Measurements from ENCODE around the gene STOX2.
"Not testable (repeated sequence)": the region's sequence is repeated elsewhere in the genome, so short reads cannot be mapped to it uniquely, and the experiment has no call there.

STOX2 gene

DNA sequence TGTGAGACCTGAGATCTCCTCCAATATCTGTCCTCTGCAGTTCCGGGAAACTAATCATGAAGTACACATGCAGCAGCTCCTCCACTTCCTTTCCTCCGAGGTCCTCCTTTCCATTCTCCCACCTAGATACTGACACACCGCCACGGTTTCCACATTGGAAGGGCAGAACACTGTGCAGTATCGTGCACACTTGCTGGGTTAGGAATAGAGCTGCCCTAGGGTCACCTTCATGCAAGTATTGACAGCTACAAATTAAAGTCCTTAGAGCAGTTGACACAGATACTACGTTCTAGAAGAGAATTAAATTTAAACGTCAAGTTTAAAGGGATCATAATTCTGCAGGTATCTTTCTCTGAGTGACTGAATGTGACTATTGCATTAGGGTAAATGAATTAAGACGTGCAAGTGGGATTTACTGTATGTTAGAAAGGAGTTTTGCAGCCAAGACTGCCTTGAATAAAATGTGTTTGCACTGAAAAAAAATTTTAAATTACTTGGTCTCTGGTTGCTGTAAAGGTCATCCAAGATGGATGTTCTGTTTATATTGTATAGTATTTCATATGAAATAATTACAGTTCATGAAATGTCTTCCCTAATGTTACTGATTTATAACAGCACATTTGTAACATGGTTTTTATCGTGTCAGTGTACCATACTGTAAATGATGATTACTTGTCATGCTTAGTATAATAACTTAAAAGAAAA, 117.7 kb downstream of the STOX2 start:
- DNase-seq: no peak

DNA sequence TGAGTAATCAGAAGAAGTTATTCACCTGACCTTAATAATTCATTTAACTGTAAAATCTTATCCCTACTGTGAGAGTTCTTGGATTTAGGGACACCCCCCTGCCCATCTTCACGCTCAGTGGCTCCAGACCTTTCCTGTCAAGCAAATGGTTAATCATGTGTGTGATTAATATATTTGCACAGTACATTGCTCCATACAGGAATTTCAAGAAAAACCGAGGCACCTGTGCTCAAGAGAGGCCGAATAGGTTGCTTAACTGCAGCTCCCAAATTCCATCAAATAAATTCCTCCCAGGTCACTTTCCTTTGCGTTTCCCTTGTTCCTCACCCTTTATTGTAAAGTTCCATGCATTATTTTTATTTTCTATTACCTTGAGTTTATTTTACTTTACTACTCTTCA, 119.5 kb downstream of the STOX2 start:
- no peak for DNase-seq

DNA sequence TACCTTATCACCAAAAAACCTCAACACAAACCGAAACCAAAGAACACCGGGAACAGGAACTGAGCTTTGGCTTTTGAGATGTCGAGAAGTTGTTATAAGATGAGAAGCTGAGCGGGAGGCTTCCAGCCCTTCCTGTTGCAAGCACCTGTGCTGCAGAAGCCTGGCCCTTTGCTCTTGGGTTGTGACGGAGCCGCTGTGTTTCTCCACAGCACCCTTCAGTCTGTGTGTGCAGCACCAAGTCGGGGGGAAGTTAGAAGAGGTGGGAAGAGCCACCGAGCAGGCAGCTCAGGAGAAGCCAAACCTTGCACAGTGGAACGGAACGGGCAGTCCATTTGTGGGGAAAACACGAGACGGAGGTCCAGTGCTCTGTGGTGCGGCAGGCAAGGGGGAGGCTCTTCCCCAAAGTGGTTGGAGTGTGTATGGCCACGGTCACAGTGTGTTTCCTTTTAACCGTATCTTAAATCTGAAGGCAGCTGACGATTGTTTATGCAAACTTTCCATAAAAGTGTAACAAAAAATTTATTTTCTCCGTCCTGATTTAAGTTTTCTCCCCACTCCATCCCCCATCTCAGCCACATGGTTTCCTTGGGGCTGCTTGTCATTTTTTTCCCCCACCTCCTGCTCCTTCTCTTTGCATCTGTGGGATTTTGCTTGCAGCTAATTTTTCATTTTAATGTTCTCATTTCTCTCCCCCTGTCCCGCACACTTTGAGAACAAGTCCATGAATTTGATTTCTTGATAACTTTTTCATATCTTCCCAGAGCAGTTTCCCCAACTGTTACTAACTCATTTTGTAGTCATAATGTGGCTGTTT, 123.7 kb downstream of the STOX2 start:
- no peak for DNase-seq

DNA sequence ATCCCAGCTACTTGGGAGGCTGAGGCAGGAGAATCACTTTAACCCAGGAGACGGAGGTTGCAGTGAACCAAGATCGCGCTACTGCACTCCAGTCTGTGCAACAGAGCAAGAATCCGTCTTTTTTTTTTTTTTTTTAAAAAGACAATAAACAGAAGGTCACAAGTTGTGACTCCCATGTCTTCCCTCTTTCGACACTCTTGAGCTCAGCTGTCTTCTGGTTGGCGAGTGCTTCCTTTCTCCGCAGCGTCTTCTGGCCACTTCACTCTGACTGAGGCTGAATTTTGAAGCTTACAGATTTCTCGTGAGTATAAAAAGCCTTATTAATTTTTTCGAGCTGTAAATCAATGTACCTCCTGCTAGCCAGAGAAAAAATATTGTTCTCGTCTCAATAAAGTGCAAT, 124.9 kb downstream of the STOX2 start:
- DNase-seq: no peak

DNA sequence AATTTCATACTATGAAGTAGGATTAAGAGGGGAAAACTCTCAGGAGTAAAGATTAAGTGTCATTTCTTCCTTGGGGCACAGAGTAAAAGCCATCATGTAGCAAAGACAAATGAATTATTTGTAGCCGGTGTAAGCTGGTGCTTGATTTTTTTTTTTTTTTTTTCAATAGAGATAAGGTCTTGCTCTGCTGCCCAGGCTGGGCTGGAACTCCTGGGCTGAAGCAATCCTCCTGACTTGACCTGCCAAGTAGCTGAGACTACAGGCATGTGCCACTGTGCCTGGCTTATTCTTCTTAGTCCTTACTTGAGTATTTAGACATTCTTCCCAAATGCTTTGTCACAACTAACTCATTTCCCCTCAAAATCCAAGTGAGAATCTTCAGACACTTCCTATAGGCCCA, 125.7 kb downstream of the STOX2 start:
- no peak for DNase-seq

DNA sequence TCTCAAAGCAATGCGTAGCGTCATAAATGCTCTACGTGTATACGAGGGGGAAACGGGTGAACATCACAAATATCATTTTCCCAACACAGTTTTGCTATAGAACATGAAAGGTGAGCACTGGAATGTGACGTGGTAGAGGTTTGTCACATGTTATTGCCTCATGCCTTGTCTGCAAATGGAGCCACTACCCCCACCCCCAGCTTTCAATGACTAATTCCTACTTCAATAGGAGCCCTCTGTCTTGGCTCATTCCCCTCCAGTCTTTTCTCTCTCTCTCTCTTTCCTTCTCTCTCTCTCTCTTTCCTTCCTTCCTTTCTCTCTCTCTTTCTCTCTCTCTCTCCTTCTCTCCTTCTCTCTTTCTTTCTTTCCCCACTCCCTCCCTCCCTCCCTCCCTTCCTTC, 127.0 kb downstream of the STOX2 start:
- no peak for DNase-seq

DNA sequence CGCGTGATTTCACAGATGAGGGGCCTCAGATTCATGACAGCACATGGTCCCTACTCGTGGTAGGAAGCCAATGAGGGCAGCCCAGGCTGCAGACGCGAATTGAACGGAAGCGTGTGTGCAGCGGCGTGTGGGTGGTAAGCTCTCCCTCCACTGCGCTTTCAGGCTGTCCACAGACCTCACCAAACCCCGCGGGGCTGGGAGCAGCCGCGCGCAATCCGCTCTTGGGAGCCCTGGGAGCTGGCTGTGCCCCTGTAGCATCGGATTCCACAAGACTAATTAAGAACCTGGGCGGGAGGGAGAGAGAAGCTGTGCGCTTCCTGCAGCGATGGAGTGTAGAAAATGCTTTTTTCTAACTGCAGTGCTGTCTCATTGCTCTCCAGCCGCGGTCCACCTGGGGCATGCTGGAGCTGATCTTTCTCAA, 134.9 kb downstream of the STOX2 start:
- DNase-seq: no peak

DNA sequence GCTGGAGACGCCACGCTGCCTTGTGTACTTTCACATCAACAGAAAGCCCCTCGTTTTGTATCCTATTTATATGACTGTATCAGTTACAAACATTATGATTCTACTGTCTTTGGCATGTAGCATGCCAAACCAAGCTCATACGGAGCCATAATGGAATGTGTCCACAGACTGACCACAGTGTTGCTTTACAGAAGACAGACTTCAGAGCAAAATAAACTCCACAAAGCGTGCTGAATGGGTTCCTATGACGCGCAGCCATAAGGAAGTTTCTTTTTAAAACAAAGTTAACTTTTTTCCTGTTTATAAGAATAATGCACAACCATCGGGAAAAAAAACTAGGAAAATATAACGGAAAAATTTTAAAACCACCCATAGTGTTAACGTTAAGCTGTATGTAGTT, 136.0 kb downstream of the STOX2 start:
- DNase-seq: no peak

DNA sequence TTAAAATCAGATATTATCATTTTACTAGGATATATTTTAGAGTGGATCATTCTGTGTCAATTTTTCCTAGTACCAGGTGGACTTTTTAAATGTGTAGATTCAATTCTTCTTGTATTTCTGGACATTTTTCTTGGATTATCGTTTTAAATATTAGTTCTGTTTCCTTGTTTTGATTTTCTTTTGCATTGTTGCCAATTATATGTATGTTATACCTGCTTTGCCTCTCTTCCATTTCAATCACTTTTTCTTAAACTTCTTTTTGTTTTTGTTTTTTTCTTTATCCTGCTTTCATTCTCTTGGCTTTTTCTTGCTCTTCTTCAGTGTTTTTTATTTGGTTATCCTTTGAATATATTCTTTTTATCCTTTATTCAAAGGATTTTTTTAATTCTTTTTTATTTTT, 141.0 kb downstream of the STOX2 start:
- no peak for DNase-seq

DNA sequence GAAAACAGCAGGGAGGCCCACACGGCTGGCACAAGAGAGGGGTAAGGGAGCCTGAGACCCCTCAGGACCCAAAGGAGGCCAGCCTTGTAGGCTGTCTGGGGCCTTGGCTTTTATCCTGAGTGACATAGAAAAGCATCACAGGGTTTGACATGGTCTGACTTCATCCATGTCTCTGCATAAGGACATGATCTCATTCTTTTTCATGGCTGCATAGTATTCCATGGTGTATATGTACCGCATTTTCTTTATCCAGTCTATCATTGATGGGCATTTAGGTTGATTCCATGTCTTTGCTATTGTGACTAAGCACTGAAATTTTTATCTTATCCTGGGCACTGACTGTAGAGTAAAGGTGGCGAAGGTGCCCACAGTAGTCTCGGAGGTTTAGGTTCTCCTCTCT, 146.2 kb downstream of the STOX2 start:
- DNase-seq: not testable (repeated sequence)

DNA sequence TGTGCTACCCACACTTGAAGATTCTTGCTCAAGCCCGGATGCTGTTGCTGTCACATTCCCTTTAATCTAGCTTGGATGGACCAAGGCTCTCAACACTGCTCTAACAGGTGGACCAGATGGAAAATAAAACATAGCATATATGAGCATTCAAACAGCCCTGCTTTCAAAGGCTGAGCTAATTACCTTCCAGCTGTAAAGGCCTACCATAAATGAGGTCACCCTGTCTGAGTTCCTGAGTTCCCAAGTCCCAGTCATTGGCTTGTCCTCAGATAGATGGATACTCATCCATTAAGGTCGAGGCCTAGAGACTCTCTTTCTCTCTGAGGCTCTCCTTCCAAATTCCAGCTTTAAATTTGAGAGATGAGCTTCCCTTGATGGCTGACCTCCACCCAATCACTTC, 147.5 kb downstream of the STOX2 start:
- no peak for DNase-seq

DNA sequence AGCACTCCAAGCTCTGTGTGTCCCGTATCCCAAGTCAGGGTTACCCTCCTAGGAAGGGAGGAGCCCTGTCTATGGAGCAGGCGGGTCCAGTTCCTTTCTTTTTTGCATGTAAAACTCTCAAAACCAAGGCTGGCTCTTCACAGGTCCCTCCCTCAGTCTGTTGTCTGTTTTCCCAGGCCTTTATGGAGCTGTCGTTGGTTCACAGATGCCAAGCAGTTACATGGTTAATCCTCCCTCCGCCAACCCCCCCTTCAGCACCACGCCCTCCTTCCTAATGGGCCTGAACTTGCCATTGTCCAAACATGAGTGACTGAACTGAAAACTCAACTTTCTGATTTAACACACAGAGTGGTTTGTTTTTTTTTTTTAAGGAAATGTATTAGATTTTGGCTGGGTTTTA, 148.3 kb downstream of the STOX2 start:
- no peak for DNase-seq

DNA sequence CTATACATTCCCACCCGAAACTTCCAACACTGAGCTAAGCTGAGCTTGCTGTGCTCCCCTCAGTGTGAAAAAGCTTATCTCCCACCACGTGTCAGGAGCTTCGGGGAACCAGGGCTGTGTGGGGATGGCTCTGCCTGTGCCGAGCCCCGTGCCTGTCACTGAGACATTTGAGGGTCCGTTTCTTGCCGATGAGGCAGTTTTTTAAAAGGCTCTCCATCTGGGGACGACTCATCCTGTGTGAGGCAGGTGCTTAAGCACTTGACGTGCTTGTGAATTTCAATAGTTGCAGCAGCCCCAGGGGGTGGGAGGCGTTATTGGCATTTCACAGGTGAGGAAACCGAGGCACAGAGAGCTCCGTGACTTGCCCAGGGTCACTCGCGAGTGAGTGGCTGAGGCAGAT, 151.8 kb downstream of the STOX2 start:
- no peak for DNase-seq

DNA sequence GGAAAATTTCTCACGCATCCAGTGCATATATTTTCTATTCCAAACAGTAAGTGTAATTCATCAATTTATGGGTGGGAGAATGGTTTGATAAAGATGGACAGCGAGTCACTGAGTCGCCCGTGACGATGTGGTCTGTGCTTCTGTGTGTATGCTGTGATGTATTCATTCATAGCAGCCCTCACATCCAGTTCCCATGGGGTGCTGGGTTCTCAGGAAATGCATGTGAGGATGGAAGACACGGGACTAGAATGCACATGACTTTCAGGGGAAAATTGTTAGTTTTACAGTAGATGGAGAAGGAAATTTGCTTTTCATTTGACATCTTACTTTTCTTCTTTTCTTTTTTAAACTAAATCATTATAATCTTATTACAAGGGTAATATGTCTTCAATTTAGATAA, 152.9 kb downstream of the STOX2 start:
- no peak for DNase-seq

DNA sequence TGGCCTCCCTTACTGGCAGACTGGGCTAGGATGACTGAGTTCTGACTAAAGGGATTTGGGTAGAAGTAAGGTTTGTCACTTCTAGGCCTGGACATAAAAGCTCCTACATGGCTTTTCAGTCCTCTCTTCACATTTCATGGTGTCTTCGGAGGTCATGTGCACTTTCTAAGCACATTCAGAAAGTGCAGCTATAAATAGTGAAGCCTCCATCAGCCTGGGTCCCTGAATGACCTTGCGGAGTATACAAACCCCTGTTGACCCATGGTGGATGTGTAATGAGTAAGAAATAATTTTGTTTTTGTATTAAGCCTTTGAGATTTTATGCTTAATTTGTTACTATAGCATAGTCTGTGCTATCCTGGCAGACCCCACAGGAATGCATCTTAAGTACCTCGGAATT, 154.0 kb downstream of the STOX2 start:
- no peak for DNase-seq

DNA sequence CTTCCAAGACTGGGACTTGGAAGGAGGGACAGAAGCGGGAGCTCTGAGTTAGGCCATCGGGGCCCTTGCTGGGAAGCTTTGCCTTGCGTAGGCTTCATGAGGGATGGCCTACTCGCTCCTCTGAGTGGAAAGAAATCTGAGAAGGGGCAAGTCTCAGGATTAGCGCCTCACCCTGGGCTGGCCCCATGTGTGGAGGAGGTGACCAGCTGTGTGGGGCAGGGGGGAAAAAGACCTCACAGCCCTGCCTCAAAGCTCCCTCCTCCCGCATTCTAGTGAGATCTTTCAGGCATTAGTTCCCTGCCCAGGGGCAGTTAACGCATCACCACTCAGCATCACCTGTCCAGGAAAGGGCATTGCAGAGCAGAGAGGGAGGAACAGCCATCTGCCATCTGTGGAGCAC, 156.5 kb downstream of the STOX2 start:
- no peak for DNase-seq

DNA sequence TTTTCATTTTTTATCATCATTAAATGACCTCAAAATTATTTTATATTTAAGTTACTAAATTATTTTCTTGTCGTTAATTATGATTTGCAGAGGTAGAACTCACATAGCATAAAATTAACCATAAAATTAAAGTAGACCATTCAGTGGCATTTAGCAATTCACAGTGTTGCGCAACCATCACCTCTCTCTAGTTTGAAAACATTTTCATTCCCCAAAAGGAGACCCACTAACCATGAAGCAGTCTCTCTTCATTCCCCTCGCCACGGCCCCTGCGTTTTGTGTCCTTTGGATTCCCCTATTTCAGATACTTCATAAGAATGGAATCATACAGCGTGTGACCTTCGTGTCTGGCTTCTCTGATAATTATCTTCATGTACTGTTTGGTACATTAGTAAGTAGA, 157.7 kb downstream of the STOX2 start:
- no peak for DNase-seq

DNA sequence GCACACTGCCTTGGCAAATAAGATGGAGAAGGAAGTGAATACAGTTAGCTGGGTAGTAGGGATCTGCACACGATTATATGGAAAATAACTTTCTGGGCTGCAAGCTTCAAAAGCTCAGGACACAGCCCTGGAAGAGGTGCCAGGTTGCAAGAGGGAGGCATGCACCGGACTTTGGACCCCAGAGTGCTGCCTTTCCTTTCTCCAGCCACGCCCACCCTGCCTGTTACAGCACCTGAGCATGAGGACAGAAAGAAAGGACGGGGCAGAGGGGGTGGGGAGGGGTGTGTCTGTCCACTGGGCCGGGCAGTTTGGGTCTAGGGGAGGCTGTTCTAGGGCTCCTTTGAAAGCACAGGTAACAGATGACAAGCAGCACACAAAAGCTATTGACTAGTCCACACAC, 159.8 kb downstream of the STOX2 start:
- no peak for DNase-seq

DNA sequence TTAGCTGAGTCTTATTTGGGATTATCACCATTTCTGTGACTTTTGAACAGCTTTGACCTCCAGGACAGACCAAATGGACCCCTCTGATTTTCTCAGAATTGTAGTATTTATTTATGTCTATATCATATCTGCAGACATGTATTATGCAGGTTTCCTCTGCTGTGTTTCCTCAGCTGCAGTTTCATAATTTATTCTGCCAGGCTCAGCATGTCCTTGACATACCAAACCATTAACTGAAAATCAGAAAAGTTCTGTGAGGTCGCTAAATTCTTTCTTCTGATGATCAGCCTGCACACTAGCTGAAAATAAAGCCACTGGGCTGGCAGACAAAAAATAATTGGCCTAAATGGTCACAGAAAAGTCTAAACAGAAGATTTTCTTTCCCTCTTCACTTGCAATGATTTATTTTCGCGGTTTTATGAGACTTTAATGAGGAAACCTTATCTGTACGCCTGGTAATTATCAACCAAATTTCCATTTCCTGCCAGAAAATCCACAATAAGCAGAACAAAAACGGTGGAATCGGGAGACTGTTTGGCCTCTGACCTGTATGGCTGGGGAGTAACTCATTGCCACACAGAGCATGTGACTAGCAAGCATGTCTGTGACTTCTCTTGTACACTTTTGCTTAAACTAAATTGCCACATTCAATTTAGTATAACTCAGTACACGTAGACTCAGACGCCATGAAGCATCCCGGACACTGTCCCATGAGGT, 161.6 kb downstream of the STOX2 start:
- DNase-seq: no peak

DNA sequence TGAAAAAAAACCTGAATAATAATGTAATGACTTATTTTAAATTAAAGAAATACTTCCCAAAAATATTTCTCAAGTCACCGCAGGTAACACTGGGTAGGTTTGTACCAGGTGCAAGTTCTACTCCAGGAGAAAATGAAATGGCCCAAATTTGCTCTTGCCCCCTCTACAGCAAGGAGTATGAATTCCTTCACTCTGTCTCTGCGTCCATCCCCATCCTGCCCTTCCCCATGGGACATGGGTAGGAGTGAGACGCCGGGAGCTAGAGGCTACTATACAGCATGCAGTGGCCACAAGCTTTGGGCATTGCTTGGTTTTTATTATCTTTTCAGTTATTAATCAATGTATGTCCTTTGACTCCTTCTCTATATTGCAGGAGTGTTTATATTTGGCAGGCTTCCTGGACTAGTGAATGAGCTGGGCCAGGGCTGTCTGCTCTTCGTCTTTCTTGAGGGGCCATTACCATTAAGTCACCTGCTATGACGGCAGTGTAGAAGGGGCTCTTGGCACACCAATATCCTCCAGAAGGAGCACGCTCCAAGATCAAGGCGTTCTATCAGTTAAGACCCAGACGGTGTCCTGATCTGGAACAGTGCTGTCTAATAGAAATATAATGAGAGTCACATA, 162.9 kb downstream of the STOX2 start:
- no peak for DNase-seq

Data from SIG-M5 (cell line).